IPS DF 6.9 (cell line): ENCODE data around the gene AHRR.

Source experiments
- DNase-seq: peaks from one replicate; pipeline ENCODE4 v3.0.0-alpha.2; 2013; ENCODE audit warnings: low read depth, low spot score
- H3K27ac ChIP-seq: one replicate; pipeline ENCODE4 v1.5.1; 2013; ENCODE audit warnings: low read length, control low read depth
- H3K27me3 ChIP-seq: 2 replicates; pipeline ENCODE4 v1.6.1; 2013; ENCODE audit warnings: mild to moderate bottlenecking, low read length; ENCODE audit not compliant: control insufficient read depth, insufficient read depth
- H3K36me3 ChIP-seq: 2 replicates; pipeline ENCODE4 v1.6.1; 2013; ENCODE audit warnings: low read length; ENCODE audit not compliant: control insufficient read depth, insufficient read depth
- H3K4me1 ChIP-seq: 2 replicates; pipeline ENCODE4 v1.6.1; 2013; ENCODE audit warnings: low read length; ENCODE audit not compliant: control insufficient read depth, insufficient read depth
- H3K4me3 ChIP-seq: 2 replicates; pipeline ENCODE4 v1.5.1; 2013; ENCODE audit warnings: mild to moderate bottlenecking, low read length
- H3K9me3 ChIP-seq: 2 replicates; pipeline ENCODE4 v1.6.1; 2013; ENCODE audit warnings: low read length, inconsistent platforms; ENCODE audit not compliant: control insufficient read depth, insufficient read depth
- WGBS: extraction: QIAGEN DNeasy Blood & Tissue Kit; methylation state at CpG from one replicate; pipeline ENCODE4 v1.1.7; 2013; ENCODE audit warnings: mixed read lengths, missing lambda C conversion rate; ENCODE audit not compliant: insufficient read length, insufficient coverage; 5-methylcytosine and 5-hydroxymethylcytosine counted together

AHRR gene

GRCh38 chr5:355958-356357, 34.4 kb downstream of the AHRR start:
- Histone ChIP-seq H3K36me3 (no peaks in the 10 kb centered on the region), H3K4me1 (no peaks in the 10 kb centered on the region), H3K9me3 (no peaks in the 10 kb centered on the region; the same call in 1 of the 2 replicates), H3K4me3 (no peak overlapping the region), H3K27me3 (no peaks in the 10 kb centered on the region), H3K27ac (no peak overlapping the region)
- no peak for DNase-seq
- WGBS, result no CpG with 5 or more reads among the region's 4 CpGs

- Histone ChIP-seq H3K4me1 (no peaks in the 10 kb centered on the region), H3K27ac (no peak overlapping the region), H3K4me3 (no peak overlapping the region), H3K9me3 (no peaks in the 10 kb centered on the region), H3K27me3 (no peaks in the 10 kb centered on the region), H3K36me3 (no peaks in the 10 kb centered on the region)
- no CpG with 5 or more reads among the region's 23 CpGs for WGBS
- no peak for DNase-seq
These were observed 37.9 kb downstream of the AHRR start for GRCh38 chr5:359301-359897.

- H3K36me3 ChIP-seq, result no peaks in the 10 kb centered on the region
- WGBS, result no CpG with 5 or more reads among the region's 14 CpGs
- no peak for DNase-seq
These were observed 38.9 kb downstream of the AHRR start for GRCh38 chr5:360257-361027.

GRCh38 chr5:362189-362588, 40.7 kb downstream of the AHRR start:
- WGBS, result no CpG with 5 or more reads among the region's 4 CpGs
- Histone ChIP-seq H3K4me3 (no peak overlapping the region), H3K36me3 (no peaks in the 10 kb centered on the region; the same call in 1 of the 2 replicates), H3K27me3 (no peaks in the 10 kb centered on the region), H3K27ac (no peak overlapping the region), H3K4me1 (no peaks in the 10 kb centered on the region), H3K9me3 (no peaks in the 10 kb centered on the region)
- DNase-seq, result no peak

More at GRCh38 chr5:360257-361027, 38.9 kb downstream of the AHRR start:
- Histone ChIP-seq H3K27ac (no peak overlapping the region), H3K4me1 (no peaks in the 10 kb centered on the region), H3K9me3 (no peaks in the 10 kb centered on the region), H3K27me3 (no peaks in the 10 kb centered on the region), H3K4me3 (no peak overlapping the region)

GRCh38 chr5:362978-363765, 41.7 kb downstream of the AHRR start:
- DNase-seq, result no peak
- Histone ChIP-seq H3K4me3 (no peak overlapping the region), H3K27me3 (no peaks in the 10 kb centered on the region), H3K27ac (no peak overlapping the region), H3K4me1 (no peaks in the 10 kb centered on the region), H3K36me3 (no peaks in the 10 kb centered on the region; the same call in 1 of the 2 replicates), H3K9me3 (no peaks in the 10 kb centered on the region)
- no CpG with 5 or more reads among the region's 3 CpGs for WGBS

GRCh38 chr5:364497-364896, 43.0 kb downstream of the AHRR start:
- no CpG with 5 or more reads among the region's 1 CpG for WGBS
- H3K4me1 ChIP-seq, result no peaks in the 10 kb centered on the region
- no peaks in the 10 kb centered on the region for H3K27me3 ChIP-seq
- no peaks in the 10 kb centered on the region; the same call in 1 of the 2 replicates for H3K36me3 ChIP-seq
- DNase-seq, result no peak
- no peaks in the 10 kb centered on the region for H3K9me3 ChIP-seq
- no peak overlapping the region for H3K27ac ChIP-seq
- H3K4me3 ChIP-seq, result no peak overlapping the region

- H3K27me3 ChIP-seq, result no peaks in the 10 kb centered on the region
- no peaks in the 10 kb centered on the region for H3K4me1 ChIP-seq
- no peak overlapping the region for H3K27ac ChIP-seq
- no CpG with 5 or more reads among the region's 18 CpGs for WGBS
- H3K4me3 ChIP-seq, result no peak overlapping the region
- no peak for DNase-seq
- H3K9me3 ChIP-seq, result no peaks in the 10 kb centered on the region
- H3K36me3 ChIP-seq, result no peaks in the 10 kb centered on the region; the same call in 1 of the 2 replicates
These were observed 45.2 kb downstream of the AHRR start for GRCh38 chr5:366541-367357.

- H3K27ac ChIP-seq, result no peak overlapping the region
- H3K4me1 ChIP-seq, result no peaks in the 10 kb centered on the region
- no peak for DNase-seq
- H3K36me3 ChIP-seq, result no peaks in the 10 kb centered on the region; the same call in 1 of the 2 replicates
- no peaks in the 10 kb centered on the region for H3K27me3 ChIP-seq
- WGBS, result no CpG with 5 or more reads among the region's 22 CpGs
- H3K4me3 ChIP-seq, result no peak overlapping the region
- no peaks in the 10 kb centered on the region for H3K9me3 ChIP-seq
These were observed 46.0 kb downstream of the AHRR start for GRCh38 chr5:367358-368130.

- Histone ChIP-seq H3K4me3 (no peak overlapping the region), H3K27me3 (no peaks in the 10 kb centered on the region; the same call in 1 of the 2 replicates), H3K36me3 (no peaks in the 10 kb centered on the region; the same call in 1 of the 2 replicates), H3K27ac (no peak overlapping the region), H3K4me1 (no peaks in the 10 kb centered on the region), H3K9me3 (no peaks in the 10 kb centered on the region)
- WGBS, result no CpG with 5 or more reads among the region's 26 CpGs
- no peak for DNase-seq
These were observed 46.9 kb downstream of the AHRR start for GRCh38 chr5:368183-369084.
